Measurements from ENCODE around the gene RCN2. TPM values are rescaled to one million over a fixed set of nuclear protein-coding genes. Genes with fewer than 3 reads are reported as not detected.

The RCN2 gene
- total RNA-seq, 1 experiment from 2014 or later, result 78.6 TPM

DNA sequence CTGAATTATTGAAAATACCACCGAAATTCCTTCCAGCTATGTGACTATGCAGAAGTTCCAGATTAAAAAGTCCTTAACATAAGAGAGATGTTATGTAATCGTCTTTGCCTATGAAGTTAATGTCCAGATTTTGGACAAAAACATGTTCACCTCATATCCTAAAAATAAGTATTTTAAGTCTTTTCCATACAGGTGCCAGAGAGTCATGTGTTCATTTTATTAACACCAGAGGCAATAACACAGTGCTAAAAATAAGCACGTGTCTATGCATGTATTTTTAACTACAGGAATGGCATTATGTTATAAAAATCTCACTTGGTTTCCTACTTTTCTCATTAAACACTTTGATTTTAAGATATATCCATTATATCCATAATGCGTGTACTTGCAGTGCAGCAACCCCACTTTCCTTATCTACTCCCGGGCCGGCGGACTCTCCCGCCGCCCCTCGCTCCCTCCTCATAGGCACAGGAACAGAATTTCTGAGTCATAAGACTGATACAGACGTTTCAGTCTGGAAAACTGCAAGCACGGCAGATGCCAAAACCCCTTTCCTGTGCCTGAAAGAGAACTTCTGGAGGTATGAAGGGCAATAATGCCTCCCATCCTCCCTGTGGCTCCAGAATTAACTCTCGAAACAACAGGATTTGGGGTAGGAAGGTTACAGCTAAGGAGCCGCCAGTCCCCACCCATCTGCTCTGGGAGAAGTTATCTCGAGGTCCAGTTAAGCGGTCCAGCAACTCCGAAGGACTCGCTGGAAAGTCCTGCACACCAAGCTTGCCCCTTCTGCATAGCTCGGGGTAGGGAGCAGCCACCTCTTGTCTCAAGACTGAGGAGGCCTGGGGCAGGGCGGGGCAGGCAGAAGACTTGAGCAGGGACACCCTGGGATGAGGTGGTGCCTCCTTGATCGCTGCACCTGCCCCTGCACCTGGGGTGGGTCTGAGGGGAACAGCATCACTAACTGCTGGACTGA, 41.1 kb downstream of the RCN2 start:
- no peak for TF ChIP-seq EZH2 (IDR thresholded peaks at IDR 0.05; ENCODE audit: borderline replicate concordance, low read depth, low read length, poor library complexity, severe bottlenecking)
- TF ChIP-seq, protein P1, sequence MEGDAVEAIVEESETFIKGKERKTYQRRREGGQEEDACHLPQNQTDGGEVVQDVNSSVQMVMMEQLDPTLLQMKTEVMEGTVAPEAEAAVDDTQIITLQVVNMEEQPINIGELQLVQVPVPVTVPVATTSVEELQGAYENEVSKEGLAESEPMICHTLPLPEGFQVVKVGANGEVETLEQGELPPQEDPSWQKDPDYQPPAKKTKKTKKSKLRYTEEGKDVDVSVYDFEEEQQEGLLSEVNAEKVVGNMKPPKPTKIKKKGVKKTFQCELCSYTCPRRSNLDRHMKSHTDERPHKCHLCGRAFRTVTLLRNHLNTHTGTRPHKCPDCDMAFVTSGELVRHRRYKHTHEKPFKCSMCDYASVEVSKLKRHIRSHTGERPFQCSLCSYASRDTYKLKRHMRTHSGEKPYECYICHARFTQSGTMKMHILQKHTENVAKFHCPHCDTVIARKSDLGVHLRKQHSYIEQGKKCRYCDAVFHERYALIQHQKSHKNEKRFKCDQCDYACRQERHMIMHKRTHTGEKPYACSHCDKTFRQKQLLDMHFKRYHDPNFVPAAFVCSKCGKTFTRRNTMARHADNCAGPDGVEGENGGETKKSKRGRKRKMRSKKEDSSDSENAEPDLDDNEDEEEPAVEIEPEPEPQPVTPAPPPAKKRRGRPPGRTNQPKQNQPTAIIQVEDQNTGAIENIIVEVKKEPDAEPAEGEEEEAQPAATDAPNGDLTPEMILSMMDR (conservative IDR thresholded peaks at IDR 0.05; ENCODE audit: low read depth, low read length), result no peak
- no TSS peak for BruUV-seq (replicated peaks)
- Histone ChIP-seq H3K27ac (ENCODE audit: low read depth, low read length, poor library complexity, severe bottlenecking) (no peak overlapping the region), H3K36me3 (ENCODE audit: insufficient read depth, low read length, poor library complexity, severe bottlenecking) (no peaks in the 10 kb centered on the region), H3K9me3 (ENCODE audit: low read depth, low read length, poor library complexity, severe bottlenecking) (no peaks in the 10 kb centered on the region), H3K4me3 (ENCODE audit: low read depth, low read length, poor library complexity, severe bottlenecking) (no peak overlapping the region), H3K27me3 (replicated peaks; ENCODE audit: insufficient read depth, low read depth, low read length, poor library complexity) (no peaks in the 10 kb centered on the region), H3K4me1 (ENCODE audit: insufficient read depth, low read length, poor library complexity, severe bottlenecking) (no peaks in the 10 kb centered on the region)
- POLR2A ChIA-PET (ENCODE audit: low non-redundant PET), result no interaction called here
- no peak for DNase-seq (ENCODE audit: low spot score)
- CTCF ChIA-PET, result interaction anchor here (0.8 kb wide), 1 partner anchor 58 kb away, joined by 3 read pairs; no protein-coding TSS in a partner anchor
- intact Hi-C loops (cut with micrococcal nuclease; ENCODE audit: unreplicated experiment), result no loop called here

DNA sequence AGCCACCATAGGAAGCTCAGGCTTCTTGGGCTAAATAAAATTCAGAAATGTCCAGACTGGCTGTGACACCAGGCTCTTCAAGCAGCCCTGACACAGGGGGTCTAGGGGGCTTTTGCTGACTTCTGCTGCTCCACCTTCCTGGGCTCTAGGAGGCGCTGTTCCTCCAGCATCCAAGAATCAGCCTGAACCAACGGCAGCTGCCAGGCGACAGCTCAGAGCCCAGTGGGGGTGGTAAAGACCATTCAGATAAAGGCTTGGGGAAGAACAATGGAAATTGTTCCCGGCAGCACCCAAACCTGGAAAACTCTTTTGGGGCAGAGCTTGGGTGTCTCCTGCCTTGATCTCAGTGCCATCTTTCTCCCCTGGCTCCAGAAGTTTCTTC, 41.8 kb downstream of the RCN2 start:
- POLR2A ChIA-PET (ENCODE audit: low non-redundant PET), result no interaction called here
- no peak overlapping the region for H3K4me3 ChIP-seq (ENCODE audit: low read depth, low read length, poor library complexity, severe bottlenecking)
- no peaks in the 10 kb centered on the region for H3K4me1 ChIP-seq (ENCODE audit: insufficient read depth, low read length, poor library complexity, severe bottlenecking)
- DNase-seq (ENCODE audit: low spot score), result peak; percentile 59
- no TSS peak for BruUV-seq (replicated peaks)
- TF ChIP-seq EZH2 (IDR thresholded peaks at IDR 0.05; ENCODE audit: borderline replicate concordance, low read depth, low read length, poor library complexity, severe bottlenecking), result no peak
- TF ChIP-seq, protein P1 (conservative IDR thresholded peaks at IDR 0.05; ENCODE audit: low read depth, low read length), result peak; percentile 70
- no peak overlapping the region for H3K27ac ChIP-seq (ENCODE audit: low read depth, low read length, poor library complexity, severe bottlenecking)
- H3K9me3 ChIP-seq (ENCODE audit: low read depth, low read length, poor library complexity, severe bottlenecking), result no peaks in the 10 kb centered on the region
- H3K27me3 ChIP-seq (replicated peaks; ENCODE audit: insufficient read depth, low read depth, low read length, poor library complexity), result no peaks in the 10 kb centered on the region
- CTCF ChIA-PET, result interaction anchor here (0.6 to 0.8 kb wide), 2 partner anchors 43 to 57 kb away, joined by 3 read pairs; no protein-coding TSS in a partner anchor
- intact Hi-C loops (cut with micrococcal nuclease; ENCODE audit: unreplicated experiment), result no loop called here
- no peaks in the 10 kb centered on the region for H3K36me3 ChIP-seq (ENCODE audit: insufficient read depth, low read length, poor library complexity, severe bottlenecking)

DNA sequence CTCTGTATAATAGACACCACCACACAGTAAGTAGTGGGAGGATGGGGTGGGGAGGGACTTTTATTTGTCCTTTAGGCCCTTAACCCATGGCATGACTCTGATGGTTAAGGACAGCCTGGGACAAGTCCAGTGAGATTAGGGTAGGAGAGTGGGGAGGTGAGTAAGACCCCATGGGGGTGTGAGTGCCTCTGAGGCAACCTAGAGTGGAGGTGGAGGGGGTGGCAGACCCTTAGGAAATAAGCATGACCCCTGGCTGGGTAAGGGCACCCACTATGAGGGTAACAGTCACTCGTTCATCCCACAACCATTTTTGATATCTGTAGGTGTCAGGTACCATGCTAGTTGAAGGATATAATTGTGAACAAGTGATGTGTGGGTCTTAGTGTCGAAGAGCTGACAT, 42.4 kb downstream of the RCN2 start:
- no peaks in the 10 kb centered on the region for H3K4me1 ChIP-seq (ENCODE audit: insufficient read depth, low read length, poor library complexity, severe bottlenecking)
- ChIA-PET CTCF (interaction anchor here (0.6 kb wide), 1 partner anchor 44 kb away, joined by 3 read pairs; no protein-coding TSS in a partner anchor), POLR2A (ENCODE audit: low non-redundant PET) (no interaction called here)
- DNase-seq (ENCODE audit: low spot score), result no peak
- no peak for TF ChIP-seq EZH2 (IDR thresholded peaks at IDR 0.05; ENCODE audit: borderline replicate concordance, low read depth, low read length, poor library complexity, severe bottlenecking)
- TF ChIP-seq, protein P1 (conservative IDR thresholded peaks at IDR 0.05; ENCODE audit: low read depth, low read length), result no peak
- H3K4me3 ChIP-seq (ENCODE audit: low read depth, low read length, poor library complexity, severe bottlenecking), result no peak overlapping the region
- no peaks in the 10 kb centered on the region for H3K27me3 ChIP-seq (replicated peaks; ENCODE audit: insufficient read depth, low read depth, low read length, poor library complexity)
- no peaks in the 10 kb centered on the region for H3K9me3 ChIP-seq (ENCODE audit: low read depth, low read length, poor library complexity, severe bottlenecking)
- intact Hi-C loops (cut with micrococcal nuclease; ENCODE audit: unreplicated experiment), result no loop called here
- no TSS peak for BruUV-seq (replicated peaks)
- H3K27ac ChIP-seq (ENCODE audit: low read depth, low read length, poor library complexity, severe bottlenecking), result no peak overlapping the region
- no peaks in the 10 kb centered on the region for H3K36me3 ChIP-seq (ENCODE audit: insufficient read depth, low read length, poor library complexity, severe bottlenecking)
